Stimulated activated CD4-positive, alpha-beta T cell treated with anti-CD3 and anti-CD28 coated beads, TNF-alpha, amount 100 ng/mL, for 24 hours (primary cell): ENCODE data around the gene PLCH2.
A peak's percentile ranks its signal among the peaks of the same experiment; 100 is the strongest.

Experiments
- DNase-seq, 3 experiments: peaks; one replicate each; pipeline ENCODE4 v3.0.0-alpha.2; 2020; ENCODE audit warnings: low read depth in 3 of 3

PLCH2 gene, protein sequence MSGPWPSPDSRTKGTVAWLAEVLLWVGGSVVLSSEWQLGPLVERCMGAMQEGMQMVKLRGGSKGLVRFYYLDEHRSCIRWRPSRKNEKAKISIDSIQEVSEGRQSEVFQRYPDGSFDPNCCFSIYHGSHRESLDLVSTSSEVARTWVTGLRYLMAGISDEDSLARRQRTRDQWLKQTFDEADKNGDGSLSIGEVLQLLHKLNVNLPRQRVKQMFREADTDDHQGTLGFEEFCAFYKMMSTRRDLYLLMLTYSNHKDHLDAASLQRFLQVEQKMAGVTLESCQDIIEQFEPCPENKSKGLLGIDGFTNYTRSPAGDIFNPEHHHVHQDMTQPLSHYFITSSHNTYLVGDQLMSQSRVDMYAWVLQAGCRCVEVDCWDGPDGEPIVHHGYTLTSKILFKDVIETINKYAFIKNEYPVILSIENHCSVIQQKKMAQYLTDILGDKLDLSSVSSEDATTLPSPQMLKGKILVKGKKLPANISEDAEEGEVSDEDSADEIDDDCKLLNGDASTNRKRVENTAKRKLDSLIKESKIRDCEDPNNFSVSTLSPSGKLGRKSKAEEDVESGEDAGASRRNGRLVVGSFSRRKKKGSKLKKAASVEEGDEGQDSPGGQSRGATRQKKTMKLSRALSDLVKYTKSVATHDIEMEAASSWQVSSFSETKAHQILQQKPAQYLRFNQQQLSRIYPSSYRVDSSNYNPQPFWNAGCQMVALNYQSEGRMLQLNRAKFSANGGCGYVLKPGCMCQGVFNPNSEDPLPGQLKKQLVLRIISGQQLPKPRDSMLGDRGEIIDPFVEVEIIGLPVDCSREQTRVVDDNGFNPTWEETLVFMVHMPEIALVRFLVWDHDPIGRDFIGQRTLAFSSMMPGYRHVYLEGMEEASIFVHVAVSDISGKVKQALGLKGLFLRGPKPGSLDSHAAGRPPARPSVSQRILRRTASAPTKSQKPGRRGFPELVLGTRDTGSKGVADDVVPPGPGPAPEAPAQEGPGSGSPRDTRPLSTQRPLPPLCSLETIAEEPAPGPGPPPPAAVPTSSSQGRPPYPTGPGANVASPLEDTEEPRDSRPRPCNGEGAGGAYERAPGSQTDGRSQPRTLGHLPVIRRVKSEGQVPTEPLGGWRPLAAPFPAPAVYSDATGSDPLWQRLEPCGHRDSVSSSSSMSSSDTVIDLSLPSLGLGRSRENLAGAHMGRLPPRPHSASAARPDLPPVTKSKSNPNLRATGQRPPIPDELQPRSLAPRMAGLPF (N-terminal part only)

DNA sequence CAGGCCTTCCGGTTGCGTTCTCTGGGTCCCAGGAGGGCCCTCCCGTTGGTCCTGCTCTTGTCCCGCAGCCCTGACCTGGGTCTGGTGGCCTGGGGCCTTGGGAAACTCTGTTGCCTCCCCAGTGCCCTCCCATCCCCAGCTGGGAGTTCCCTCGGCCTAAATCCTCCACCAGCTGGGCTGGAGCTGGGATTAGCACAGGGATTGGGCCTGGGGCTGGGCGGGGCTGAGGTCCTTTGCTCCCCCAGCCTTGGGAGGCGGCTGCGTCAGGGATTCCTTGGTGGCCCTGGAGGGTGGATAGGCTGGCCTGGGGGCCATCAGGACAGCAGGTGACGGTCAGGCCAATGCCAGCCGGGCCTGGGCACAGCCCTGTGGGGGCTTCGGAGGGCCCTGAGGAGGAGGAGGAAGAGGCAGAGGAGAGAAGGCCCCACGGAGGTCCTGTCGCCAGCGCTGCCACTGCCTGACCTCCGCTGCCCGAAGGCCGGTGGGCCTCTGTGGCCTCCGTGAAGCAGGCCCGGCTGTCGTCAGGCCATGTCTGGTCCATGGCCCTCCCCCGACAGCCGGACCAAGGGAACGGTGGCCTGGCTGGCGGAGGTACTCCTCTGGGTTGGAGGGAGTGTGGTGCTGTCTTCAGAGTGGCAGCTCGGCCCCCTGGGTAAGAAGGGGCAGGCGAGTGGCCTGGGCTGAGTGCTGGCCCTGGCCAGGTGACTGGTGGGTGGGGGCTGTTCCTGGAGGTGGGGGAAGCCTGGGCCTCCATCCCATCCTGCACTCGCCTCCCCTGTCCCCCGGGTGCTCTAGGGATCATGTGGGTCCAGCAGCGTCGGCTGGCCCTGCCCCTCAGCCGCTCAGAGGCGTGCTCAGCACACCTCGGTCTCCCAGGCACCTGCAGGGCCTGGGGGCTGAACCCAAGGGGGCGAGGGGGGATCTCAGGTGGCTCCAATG lies at the start of gene PLCH2:
Gene PLCH2, plus strand, starts transcription at position 229 of the 939 bp plus-strand sequence. Its CDS starts 300 bp downstream, at position 529.
- DNase-seq, result no peak

DNA sequence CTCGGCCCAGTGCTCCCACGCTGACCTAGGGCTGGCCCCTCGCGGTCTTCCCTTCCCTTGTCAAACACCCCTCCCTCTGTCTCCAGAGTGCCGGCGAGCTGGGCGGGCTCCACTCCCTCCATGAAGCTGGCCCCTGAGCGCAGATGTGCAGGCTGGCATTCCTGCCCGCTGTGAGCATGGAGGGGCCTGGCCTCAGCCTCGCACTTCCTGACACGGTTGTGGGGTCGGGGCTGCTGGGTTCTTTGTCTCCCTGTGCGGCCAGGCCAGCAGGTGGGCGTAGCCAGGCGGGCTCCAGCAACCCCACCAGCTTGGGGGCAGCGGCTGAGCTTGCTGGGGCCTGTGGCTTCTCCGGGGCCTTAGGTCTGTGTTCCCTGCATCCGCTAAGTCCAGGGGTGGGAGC lies 49.5 kb upstream of the PLCH2 start:
- DNase-seq, result no peak

GRCh38 chr1:2427051-2427450 lies 49.0 kb upstream of the PLCH2 start:
- no peak for DNase-seq

DNA sequence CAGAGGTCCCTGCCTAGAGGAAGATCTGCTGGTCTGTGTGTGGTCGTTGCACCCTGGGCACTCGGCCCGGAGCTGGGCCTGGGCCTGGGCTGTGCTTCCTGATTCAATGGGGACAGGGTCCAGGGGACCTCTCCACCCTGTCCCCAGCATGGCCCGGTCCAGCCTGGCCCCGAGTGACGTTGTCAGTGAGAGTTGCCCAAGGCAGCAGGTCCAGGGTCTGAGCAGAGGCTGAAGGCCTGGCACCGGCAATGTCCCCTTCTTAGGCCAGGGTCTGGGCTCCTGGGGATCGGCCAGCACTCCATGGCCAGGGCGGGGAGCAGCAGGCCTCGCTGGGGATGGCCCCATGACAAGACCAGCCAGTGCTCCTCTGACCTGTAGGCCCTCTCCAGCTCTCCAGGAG lies 48.1 kb upstream of the PLCH2 start:
- no peak for DNase-seq

DNA sequence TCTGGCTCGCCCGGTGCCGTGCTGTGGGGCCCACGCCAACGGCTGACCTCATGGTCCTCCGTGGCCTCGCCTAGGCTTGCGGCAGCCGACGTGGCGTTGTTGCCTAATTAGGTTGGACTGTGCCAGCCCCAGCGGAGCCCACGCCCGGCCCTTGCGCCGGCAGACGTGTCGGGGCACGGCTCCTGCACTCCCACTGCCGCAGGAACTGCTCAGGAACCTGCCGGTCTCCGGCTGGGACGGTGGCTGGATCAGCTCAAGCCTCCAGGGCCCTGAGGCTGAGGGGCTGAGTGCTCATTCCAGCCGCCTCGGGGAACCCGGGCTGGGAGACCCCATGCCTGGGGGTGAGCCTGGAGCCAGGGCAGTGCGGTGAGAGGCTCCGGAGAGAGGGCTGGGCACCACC lies 47.6 kb upstream of the PLCH2 start:
- DNase-seq, result no peak

GRCh38 chr1:2429780-2430591 lies 46.1 kb upstream of the PLCH2 start:
- DNase-seq, result peak in 1 of 3 experiments; percentile 21

DNA sequence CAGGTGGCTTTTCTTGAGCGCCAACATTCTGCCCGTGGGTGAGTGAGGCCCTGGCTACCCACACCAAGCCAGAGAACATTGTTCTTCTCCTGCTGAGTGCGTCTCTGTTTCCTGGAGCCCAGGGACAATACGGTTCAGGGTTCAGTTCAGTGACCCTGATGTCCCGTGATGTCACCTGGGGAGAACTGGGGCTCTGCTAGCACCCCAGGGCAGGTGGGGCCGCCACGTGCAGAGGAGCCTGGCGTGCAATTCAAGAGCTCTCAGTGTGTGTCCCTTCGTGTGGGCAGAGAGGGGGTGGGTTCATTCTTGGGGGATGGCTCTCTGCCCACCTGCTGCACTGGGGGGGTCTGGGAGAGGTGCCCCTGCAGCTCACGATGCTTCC lies 45.5 kb upstream of the PLCH2 start:
- DNase-seq, result no peak

- DNase-seq, result no peak
Observed at GRCh38 chr1:2431103-2431502, 45.0 kb upstream of the PLCH2 start.

DNA sequence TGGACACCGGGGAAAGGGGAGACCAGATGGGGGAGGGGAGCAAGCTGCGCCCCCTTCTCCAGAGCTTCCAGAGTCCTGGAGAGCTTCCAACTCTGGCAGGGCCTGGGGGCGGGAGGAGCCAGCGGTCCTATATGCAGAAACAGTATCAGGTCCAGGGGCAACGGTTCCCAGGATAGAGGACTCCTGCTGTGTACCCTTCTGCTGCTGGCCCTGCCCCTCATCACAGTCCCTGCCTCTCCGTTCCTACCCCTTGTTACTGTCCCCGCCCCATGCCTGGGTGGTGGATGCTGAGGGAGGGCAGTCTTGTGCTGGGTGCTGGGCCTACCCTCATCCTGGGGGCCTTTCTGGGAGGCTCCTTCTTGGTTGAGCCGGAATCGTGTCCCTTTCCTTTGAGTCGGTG lies 44.6 kb upstream of the PLCH2 start:
- no peak for DNase-seq

DNA sequence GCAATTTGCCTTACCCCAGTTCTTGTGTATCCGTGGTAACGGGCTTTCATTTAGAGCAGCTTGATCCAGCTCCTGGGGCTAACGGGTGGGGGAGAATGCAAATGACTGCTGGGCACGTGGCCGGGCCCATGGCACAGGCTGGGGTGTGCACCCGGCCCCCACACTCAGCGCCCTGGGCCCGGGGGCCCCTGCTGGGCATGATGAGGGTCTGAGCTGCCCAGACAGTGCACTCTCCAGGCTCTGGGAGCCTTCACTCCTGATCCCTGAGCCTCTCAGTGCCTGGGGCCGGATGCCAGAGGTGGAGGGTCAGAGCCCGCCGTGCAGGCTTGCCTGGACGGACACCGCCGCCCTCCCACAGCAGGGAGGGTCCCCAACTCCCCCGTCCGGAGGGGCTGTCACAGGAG lies 43.6 kb upstream of the PLCH2 start:
- DNase-seq, result no peak

DNA sequence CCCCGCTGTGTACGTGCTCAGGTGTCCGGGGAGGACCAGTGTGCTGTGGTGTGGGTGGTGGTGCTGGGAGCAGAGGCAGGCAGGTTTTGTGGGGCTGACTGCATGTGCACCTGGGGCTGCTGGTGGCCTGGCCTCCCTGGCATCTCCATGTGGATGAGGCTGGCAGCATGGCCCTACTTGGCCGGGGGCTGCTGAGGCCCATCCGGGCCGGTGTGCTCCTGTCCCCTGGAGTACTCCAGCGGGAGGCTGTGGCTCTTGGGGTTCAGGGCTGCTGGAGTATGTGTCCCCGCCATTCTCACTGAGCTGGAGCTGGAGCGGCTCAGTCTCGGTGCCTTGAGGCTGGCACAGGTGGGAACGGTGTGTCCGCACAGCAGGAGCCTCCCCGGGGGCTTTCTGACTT lies 42.9 kb upstream of the PLCH2 start:
- no peak for DNase-seq

DNA sequence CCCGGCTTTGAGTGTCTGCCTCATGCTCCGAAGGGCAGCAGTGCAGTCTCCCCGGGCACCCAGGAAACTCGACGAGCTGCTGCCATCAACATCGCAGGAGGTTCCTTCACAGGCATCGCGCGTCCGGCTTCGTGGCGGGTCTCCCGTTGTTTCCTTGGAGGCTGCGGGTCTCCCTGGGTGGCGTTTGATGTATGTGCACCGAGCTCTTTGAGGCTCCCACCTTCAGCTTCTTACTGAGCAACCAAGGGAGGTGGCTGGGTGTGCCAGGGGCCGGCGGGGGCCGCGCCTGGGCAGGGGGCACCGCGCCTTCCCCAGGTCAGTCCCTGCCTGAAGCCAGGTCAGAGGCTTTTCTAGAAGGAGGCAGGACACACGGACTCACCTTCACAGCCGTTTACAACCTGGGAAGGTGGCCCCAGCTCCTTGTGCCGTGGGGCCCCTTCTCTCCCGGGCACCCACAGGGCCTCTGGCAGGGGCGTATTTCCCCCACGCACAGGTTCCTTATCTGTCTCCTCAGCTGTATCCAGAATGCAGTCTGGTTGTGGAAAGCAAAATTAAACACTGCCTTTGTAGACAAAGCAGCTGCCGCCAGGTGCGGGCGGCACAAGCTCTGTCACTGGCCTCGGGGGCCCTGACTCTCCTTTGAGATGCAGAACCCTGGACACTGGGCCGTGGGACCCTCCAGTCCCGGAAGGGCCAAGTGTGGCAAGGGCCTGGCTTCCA lies 42.0 kb upstream of the PLCH2 start:
- DNase-seq, result no peak

GRCh38 chr1:2435091-2435490 lies 41.0 kb upstream of the PLCH2 start:
- DNase-seq, result no peak

DNA sequence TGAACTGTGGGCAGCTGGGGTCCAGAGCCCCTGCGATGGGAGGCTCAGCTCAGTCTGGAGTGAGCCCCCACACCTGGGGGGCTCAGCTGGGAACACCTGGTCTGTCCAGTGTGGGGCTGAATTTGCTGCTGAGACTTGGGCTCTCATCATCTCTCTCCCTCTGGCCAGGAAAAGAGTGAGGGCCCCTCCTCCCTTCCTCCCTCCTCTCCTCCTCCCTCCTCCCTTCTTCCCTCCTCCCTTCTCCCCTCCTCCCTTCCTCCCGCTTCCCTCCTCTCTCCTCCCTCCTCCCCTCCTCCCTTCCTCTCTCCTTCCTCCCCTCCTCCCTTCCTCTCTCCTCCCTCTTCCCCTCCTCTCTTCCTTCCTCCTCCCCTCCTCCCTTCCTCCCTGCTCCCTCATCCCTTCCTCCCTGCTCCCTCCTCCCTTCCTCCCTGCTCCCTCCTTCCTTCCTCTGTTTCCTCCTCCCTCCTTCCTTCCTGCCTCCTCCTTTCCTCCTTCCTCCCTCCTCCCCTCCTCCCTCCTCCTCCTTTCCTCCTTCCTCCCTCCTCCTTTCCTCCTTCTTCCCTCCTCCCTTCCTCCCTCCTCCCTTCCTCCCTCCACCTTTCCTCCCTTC lies 40.2 kb upstream of the PLCH2 start:
- DNase-seq, result no peak

GRCh38 chr1:2436876-2437275 lies 39.2 kb upstream of the PLCH2 start:
- no peak for DNase-seq

- no peak for DNase-seq
Observed at GRCh38 chr1:2437617-2438016, 38.5 kb upstream of the PLCH2 start.

DNA sequence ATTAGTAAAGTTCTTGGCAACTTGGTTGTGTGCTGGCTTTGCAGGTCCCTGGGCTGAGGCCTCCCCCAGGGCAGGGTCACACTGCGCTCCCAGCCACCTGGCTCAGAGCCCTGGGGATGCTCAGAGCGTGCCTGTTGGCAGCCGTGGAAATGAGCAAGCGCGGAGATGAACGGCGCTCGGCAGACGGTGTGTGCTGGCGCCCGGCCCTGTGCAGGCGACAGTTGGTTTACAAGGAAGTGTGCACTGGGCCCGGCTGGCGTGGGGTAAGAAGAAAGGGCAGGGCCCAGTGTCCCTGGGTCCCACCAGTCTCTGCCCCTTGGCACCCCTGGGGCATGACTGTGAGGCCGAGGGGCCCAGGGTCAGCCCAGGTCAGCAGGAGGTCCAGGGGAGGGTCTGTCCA lies 38.1 kb upstream of the PLCH2 start:
- DNase-seq, result no peak

DNA sequence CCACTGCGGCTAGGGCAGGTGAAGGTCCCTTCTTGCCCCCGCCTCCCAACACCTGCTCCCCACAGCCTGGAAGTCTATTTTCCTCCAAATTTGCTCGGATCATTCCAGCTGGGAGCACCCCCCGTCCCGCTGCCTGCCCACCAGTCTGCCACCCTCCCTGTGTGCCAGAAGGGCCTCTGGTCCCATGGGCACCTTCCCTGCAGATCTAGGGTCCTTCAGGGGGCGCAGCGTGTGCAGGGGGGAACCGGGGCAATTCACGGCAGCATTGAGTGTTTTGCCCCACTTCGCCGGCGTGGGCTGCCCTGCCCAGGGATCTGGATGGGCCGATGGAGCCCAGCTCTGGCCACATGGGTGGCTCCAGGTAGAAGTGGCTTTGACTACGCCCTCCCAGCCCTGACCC lies 37.4 kb upstream of the PLCH2 start:
- no peak for DNase-seq

DNA sequence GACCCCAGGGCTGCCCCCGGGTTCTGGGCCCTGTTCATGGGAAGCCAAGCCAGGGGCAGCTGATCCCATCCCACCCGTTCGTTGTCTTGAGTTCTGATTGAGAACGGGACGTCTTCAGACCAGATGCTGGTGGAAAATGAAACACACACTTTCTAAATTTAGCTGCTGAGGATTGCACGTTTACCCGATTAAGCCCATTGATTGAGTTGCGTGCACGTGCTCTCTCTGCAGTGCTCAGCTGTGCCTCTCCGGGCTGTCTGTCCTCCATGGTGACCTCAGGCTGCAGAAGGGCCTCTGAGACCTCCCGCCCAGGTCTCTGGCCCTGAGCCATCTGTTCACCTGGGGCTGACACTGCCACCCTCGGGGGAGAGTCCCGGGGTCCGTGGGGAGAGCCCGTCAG lies 36.7 kb upstream of the PLCH2 start:
- DNase-seq, result no peak
